GM12864 (cell line): ENCODE measurements around the gene EML3.
"Not testable (repeated sequence)": the region's sequence is repeated elsewhere in the genome, so short reads cannot be mapped to it uniquely, and the experiment has no call there.

ENCODE experiments used
- DNase-seq: peaks from one replicate; pipeline ENCODE4 v3.0.0-alpha.2; 2011; ENCODE audit warnings: low read depth
- H3K4me3 ChIP-seq: 2 replicates; pipeline ENCODE4 v1.5.1; 2011; ENCODE audit warnings: mild to moderate bottlenecking, low read depth, low read length, control low read depth
- CTCF ChIP-seq: IDR thresholded peaks from 2 replicates; pipeline ENCODE4 v1.5.1; 2011; ENCODE audit warnings: low read depth, mild to moderate bottlenecking, moderate library complexity, low read length, control low read depth, inconsistent platforms; ENCODE audit errors: missing control alignments

The EML3 gene

GRCh38 chr11:62595124-62595523 lies 17.5 kb downstream of the EML3 start:
- TF ChIP-seq CTCF = no peak
- no peak for DNase-seq
- H3K4me3 ChIP-seq = no peak overlapping the region

GRCh38 chr11:62593434-62594044 lies 19.0 kb downstream of the EML3 start:
- no peak for DNase-seq
- H3K4me3 ChIP-seq = no peak overlapping the region
- peak; percentile 79 for TF ChIP-seq CTCF

GRCh38 chr11:62592989-62593421 lies 19.6 kb downstream of the EML3 start:
- H3K4me3 ChIP-seq = no peak overlapping the region
- DNase-seq = no peak
- no peak for TF ChIP-seq CTCF

GRCh38 chr11:62592146-62592815 lies 20.3 kb downstream of the EML3 start:
- peak overlapping the region; percentile 60 for H3K4me3 ChIP-seq
- no peak for DNase-seq
- no peak for TF ChIP-seq CTCF

GRCh38 chr11:62591448-62592145 lies 21.0 kb downstream of the EML3 start, which contains the start of gene TUT1:
Gene TUT1, minus strand, starts transcription at chr11:62591523. Its CDS starts 38 bp downstream, at chr11:62591485.
- H3K4me3 ChIP-seq = peak within 1 kb of the TSS; percentile 90
- no peak for TF ChIP-seq CTCF
- peak; percentile 99 for DNase-seq

GRCh38 chr11:62588966-62589637 lies 23.5 kb downstream of the EML3 start:
- no peak overlapping the region for H3K4me3 ChIP-seq
- no peak for DNase-seq
- TF ChIP-seq CTCF = no peak

GRCh38 chr11:62585356-62585755 lies 27.2 kb downstream of the EML3 start:
- H3K4me3 ChIP-seq, DNase-seq: not testable (repeated sequence)

GRCh38 chr11:62581735-62582134 lies 30.8 kb downstream of the EML3 start:
- H3K4me3 ChIP-seq, DNase-seq: not testable (repeated sequence)
